ENCODE data around the gene CACNA1C.

Gene CACNA1C

GRCh38 chr12:2495417-2496112, 442.8 kb downstream of the CACNA1C start:
- DNase-seq = no peak

- DNase-seq = no peak
Observed at GRCh38 chr12:2498964-2499500, 446.2 kb downstream of the CACNA1C start.

GRCh38 chr12:2501464-2502191, 448.8 kb downstream of the CACNA1C start:
- DNase-seq = no peak

GRCh38 chr12:2503036-2503435, 450.2 kb downstream of the CACNA1C start:
- no peak for DNase-seq

GRCh38 chr12:2503762-2504161, 451.0 kb downstream of the CACNA1C start:
- no peak for DNase-seq

- DNase-seq = no peak
Observed at GRCh38 chr12:2504577-2504976, 451.8 kb downstream of the CACNA1C start.

GRCh38 chr12:2507814-2508213, 455.0 kb downstream of the CACNA1C start:
- DNase-seq = no peak

- no peak for DNase-seq
Observed at GRCh38 chr12:2509137-2509536, 456.4 kb downstream of the CACNA1C start.

GRCh38 chr12:2510045-2510444, 457.3 kb downstream of the CACNA1C start:
- no peak for DNase-seq

GRCh38 chr12:2513141-2514037, 460.6 kb downstream of the CACNA1C start:
- no peak for DNase-seq

GRCh38 chr12:2514038-2514340, 461.2 kb downstream of the CACNA1C start:
- no peak for DNase-seq

GRCh38 chr12:2520722-2521246, 468.0 kb downstream of the CACNA1C start:
- DNase-seq = no peak

- no peak for DNase-seq
Observed at GRCh38 chr12:2523317-2523716, 470.5 kb downstream of the CACNA1C start.

- no peak for DNase-seq
Observed at GRCh38 chr12:2523844-2524243, 471.1 kb downstream of the CACNA1C start.

GRCh38 chr12:2526371-2526770, 473.6 kb downstream of the CACNA1C start:
- DNase-seq = no peak

GRCh38 chr12:2528001-2528400, 475.2 kb downstream of the CACNA1C start:
- no peak for DNase-seq

- DNase-seq = no peak
Observed at GRCh38 chr12:2529807-2530206, 477.0 kb downstream of the CACNA1C start.

GRCh38 chr12:2531371-2531770, 478.6 kb downstream of the CACNA1C start:
- DNase-seq = no peak

GRCh38 chr12:2533036-2533435, 480.2 kb downstream of the CACNA1C start:
- DNase-seq = no peak

- DNase-seq = no peak
Observed at GRCh38 chr12:2535583-2536204, 482.9 kb downstream of the CACNA1C start.

GRCh38 chr12:2536724-2537123, 483.9 kb downstream of the CACNA1C start:
- no peak for DNase-seq

- no peak for DNase-seq
Observed at GRCh38 chr12:2537868-2538541, 485.2 kb downstream of the CACNA1C start.

All from activated CD4-positive, alpha-beta T cell treated with anti-CD3 and anti-CD28 coated beads, Interleukin-2, amount 50 U/mL, for 4 hours (primary cell).